ENCODE measurements around the gene PADI3.

The PADI3 gene

GRCh38 chr1:17243274-17243673 is 5.6 kb upstream of the PADI3 start:
- no peak for DNase-seq (ENCODE audit: low read depth)

GRCh38 chr1:17244821-17245740 is 3.8 kb upstream of the PADI3 start:
- DNase-seq (ENCODE audit: low read depth) = no peak

- DNase-seq (ENCODE audit: low read depth) = no peak
Observed at GRCh38 chr1:17245816-17246325, 3.0 kb upstream of the PADI3 start.

- DNase-seq (ENCODE audit: low read depth) = no peak
Observed at GRCh38 chr1:17246971-17247370, 1.9 kb upstream of the PADI3 start.

- no peak for DNase-seq (ENCODE audit: low read depth)
Observed at GRCh38 chr1:17250601-17251000, 1.7 kb downstream of the PADI3 start.

- no peak for DNase-seq (ENCODE audit: low read depth)
Observed at GRCh38 chr1:17251246-17251645, 2.3 kb downstream of the PADI3 start.

- no peak for DNase-seq (ENCODE audit: low read depth)
Observed at GRCh38 chr1:17251701-17252376, 2.9 kb downstream of the PADI3 start.

GRCh38 chr1:17255336-17255735 is 6.4 kb downstream of the PADI3 start:
- no peak for DNase-seq (ENCODE audit: low read depth)

GRCh38 chr1:17258116-17258757 is 9.3 kb downstream of the PADI3 start:
- no peak for DNase-seq (ENCODE audit: low read depth)

GRCh38 chr1:17258758-17259130 is 9.8 kb downstream of the PADI3 start:
- no peak for DNase-seq (ENCODE audit: low read depth)

- DNase-seq (ENCODE audit: low read depth) = no peak
Observed at GRCh38 chr1:17259233-17259873, 10.5 kb downstream of the PADI3 start.

GRCh38 chr1:17260264-17260663 is 11.4 kb downstream of the PADI3 start:
- DNase-seq (ENCODE audit: low read depth) = no peak

GRCh38 chr1:17260738-17261137 is 11.8 kb downstream of the PADI3 start:
- no peak for DNase-seq (ENCODE audit: low read depth)

- no peak for DNase-seq (ENCODE audit: low read depth)
Observed at GRCh38 chr1:17263936-17264335, 15.0 kb downstream of the PADI3 start.

- DNase-seq (ENCODE audit: low read depth) = no peak
Observed at GRCh38 chr1:17264470-17264869, 15.6 kb downstream of the PADI3 start.

- DNase-seq (ENCODE audit: low read depth) = no peak
Observed at GRCh38 chr1:17265162-17265561, 16.3 kb downstream of the PADI3 start.

GRCh38 chr1:17265950-17266349 is 17.1 kb downstream of the PADI3 start:
- DNase-seq (ENCODE audit: low read depth) = no peak

- DNase-seq (ENCODE audit: low read depth) = no peak
Observed at GRCh38 chr1:17270891-17271765, 22.2 kb downstream of the PADI3 start.

GRCh38 chr1:17272066-17272465 is 23.2 kb downstream of the PADI3 start:
- no peak for DNase-seq (ENCODE audit: low read depth)

GRCh38 chr1:17272646-17273045 is 23.7 kb downstream of the PADI3 start:
- DNase-seq (ENCODE audit: low read depth) = no peak

GRCh38 chr1:17273096-17273495 is 24.2 kb downstream of the PADI3 start:
- no peak for DNase-seq (ENCODE audit: low read depth)

Data from T-helper 22 cell (primary cell).